ENCODE data around the gene OTOP3.
A peak's percentile ranks its signal among the peaks of the same experiment; 100 is the strongest.
"Not testable (repeated sequence)": the region's sequence is repeated elsewhere in the genome, so short reads cannot be mapped to it uniquely, and the experiment has no call there.

Gene OTOP3

GRCh38 chr17:74935585-74936469, at the start of gene OTOP3:
TSS of gene OTOP3 (plus strand) at chr17:74935898. CDS start at chr17:74935922, 24 bp downstream.
- DNase-seq = no peak

GRCh38 chr17:74888469-74888868, 47.2 kb upstream of the OTOP3 start:
- no peak for DNase-seq

- no peak for DNase-seq
These were observed 45.1 kb upstream of the OTOP3 start for GRCh38 chr17:74890554-74890953.

- DNase-seq = no peak
These were observed 43.5 kb upstream of the OTOP3 start for GRCh38 chr17:74892013-74892841.

- no peak for DNase-seq
These were observed 42.5 kb upstream of the OTOP3 start, which contains the start of gene FADS6 for GRCh38 chr17:74892974-74893911. TSS of gene FADS6 (minus strand) at chr17:74893633. CDS start at chr17:74893595, 38 bp downstream.

GRCh38 chr17:74893936-74894671, 41.6 kb upstream of the OTOP3 start:
- no peak for DNase-seq

- no peak for DNase-seq
These were observed 37.2 kb upstream of the OTOP3 start for GRCh38 chr17:74898376-74898946.

GRCh38 chr17:74900208-74900607, 35.5 kb upstream of the OTOP3 start:
- no peak for DNase-seq

GRCh38 chr17:74901353-74902135, 34.2 kb upstream of the OTOP3 start:
- DNase-seq = no peak

- no peak for DNase-seq
These were observed 32.7 kb upstream of the OTOP3 start for GRCh38 chr17:74903034-74903433.

GRCh38 chr17:74903671-74904070, 32.0 kb upstream of the OTOP3 start:
- no peak for DNase-seq

- DNase-seq = no peak
These were observed 30.9 kb upstream of the OTOP3 start for GRCh38 chr17:74904687-74905409.

- DNase-seq = not testable (repeated sequence)
These were observed 29.4 kb upstream of the OTOP3 start for GRCh38 chr17:74906214-74906793.

- DNase-seq = no peak
These were observed 28.7 kb upstream of the OTOP3 start for GRCh38 chr17:74907012-74907411.

- not testable (repeated sequence) for DNase-seq
These were observed 26.6 kb upstream of the OTOP3 start for GRCh38 chr17:74909097-74909496.

- DNase-seq = not testable (repeated sequence)
These were observed 24.3 kb upstream of the OTOP3 start for GRCh38 chr17:74911423-74911822.

GRCh38 chr17:74916136-74916850, 19.4 kb upstream of the OTOP3 start:
- no peak for DNase-seq

GRCh38 chr17:74916851-74917199, 18.9 kb upstream of the OTOP3 start:
- no peak for DNase-seq

- peak; percentile 8 for DNase-seq
These were observed 18.3 kb upstream of the OTOP3 start for GRCh38 chr17:74917430-74917829.

Measured in CD4-positive, alpha-beta T cell treated with Interferon gamma for 1 hour (primary cell).